Upper lobe of left lung (tissue), 4 donors: ENCODE measurements around the gene CKAP2L.

Experiments used
- CTCF ChIP-seq, 6 experiments: fragments of 450-650 bp in 4 of 6; fragments of 200-600 bp in 2 of 6; sonication (generic) in 2 of 6; IDR thresholded peaks; one replicate each; pipeline ENCODE4 v1.5.1; 2016 to 2019; ENCODE audit warnings: antibody characterized with exemption in 6 of 6
- POLR2A ChIP-seq, 4 donors: fragments of 450-650 bp; IDR thresholded peaks; one replicate each; pipeline ENCODE4 v1.5.1; 2016 to 2017; ENCODE audit warnings: antibody characterized with exemption in 4 of 4, mild to moderate bottlenecking in 2 of 4
- POLR2AphosphoS5 ChIP-seq, 2 donors: sonication (generic); formaldehyde crosslinking; IDR thresholded peaks; one replicate each; pipeline ENCODE4 v1.5.1; 2017; ENCODE audit warnings: antibody characterized with exemption in 2 of 2

DNA sequence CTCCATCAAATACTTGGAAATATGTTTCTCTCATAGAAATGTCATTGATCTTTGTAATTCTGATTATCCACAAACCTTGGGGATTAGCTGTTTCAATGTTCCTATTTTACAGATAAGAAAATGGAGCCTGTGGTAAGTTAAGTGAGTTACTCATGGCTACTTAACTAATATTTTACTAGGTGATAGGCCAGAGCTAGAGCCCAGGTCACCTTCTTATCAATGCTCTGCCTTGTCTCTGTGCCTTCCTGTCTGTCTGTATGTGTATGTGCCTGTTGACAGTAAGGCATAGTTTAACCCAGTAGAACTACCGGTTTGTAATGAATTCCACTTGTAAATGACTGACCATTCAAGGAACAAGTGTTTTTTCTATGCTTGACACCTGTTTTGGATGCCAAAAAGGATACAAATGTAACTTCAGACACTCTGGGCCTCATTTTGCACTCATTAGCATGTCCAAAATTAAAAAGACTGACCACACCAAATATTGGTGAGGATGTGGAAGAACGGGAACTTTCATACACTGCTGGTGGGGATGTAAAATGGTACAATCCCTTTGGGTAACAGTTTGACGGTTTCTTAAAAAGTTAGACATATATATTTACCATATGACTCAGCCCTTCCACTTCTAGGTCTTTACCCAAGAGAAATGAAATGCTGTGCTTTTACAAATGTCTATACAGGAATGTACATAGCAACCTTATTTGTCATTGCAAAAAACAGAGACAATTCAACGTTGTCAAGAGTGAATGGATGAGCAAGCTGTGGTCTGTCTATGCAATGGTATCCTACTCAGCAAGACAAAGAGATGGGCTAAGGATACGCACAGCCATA, 39.5 kb upstream of the CKAP2L start:
- TF ChIP-seq POLR2A (IDR thresholded peaks at IDR 0.05) = no peak
- no peak for TF ChIP-seq CTCF (IDR thresholded peaks at IDR 0.05)
- no peak for TF ChIP-seq POLR2AphosphoS5 (IDR thresholded peaks at IDR 0.05)
